ENCODE measurements around the gene SORCS1. TPM values are rescaled to one million over a fixed set of nuclear protein-coding genes. Genes with fewer than 3 reads are reported as not detected.

SORCS1 gene
- total and polyA plus RNA-seq, 9 donors = 0.05 to 2.4 (median 1.0) TPM

- Histone ChIP-seq H3K27ac (no peak overlapping the region), H3K4me1 (ENCODE audit: insufficient read depth) (no peaks in the 10 kb centered on the region), H3K9me3 (no peaks in the 10 kb centered on the region), H3K36me3 (no peaks in the 10 kb centered on the region), H3K4me3 (no peak overlapping the region), H3K27me3 (no peaks in the 10 kb centered on the region)
- WGBS, 3 donors = 73 to 81% (median 79%) methylated on average over 11 of the region's 11 CpGs
- TF ChIP-seq, protein P1, sequence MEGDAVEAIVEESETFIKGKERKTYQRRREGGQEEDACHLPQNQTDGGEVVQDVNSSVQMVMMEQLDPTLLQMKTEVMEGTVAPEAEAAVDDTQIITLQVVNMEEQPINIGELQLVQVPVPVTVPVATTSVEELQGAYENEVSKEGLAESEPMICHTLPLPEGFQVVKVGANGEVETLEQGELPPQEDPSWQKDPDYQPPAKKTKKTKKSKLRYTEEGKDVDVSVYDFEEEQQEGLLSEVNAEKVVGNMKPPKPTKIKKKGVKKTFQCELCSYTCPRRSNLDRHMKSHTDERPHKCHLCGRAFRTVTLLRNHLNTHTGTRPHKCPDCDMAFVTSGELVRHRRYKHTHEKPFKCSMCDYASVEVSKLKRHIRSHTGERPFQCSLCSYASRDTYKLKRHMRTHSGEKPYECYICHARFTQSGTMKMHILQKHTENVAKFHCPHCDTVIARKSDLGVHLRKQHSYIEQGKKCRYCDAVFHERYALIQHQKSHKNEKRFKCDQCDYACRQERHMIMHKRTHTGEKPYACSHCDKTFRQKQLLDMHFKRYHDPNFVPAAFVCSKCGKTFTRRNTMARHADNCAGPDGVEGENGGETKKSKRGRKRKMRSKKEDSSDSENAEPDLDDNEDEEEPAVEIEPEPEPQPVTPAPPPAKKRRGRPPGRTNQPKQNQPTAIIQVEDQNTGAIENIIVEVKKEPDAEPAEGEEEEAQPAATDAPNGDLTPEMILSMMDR (IDR thresholded peaks at IDR 0.05) = no peak
- no peak for TF ChIP-seq EP300 (IDR thresholded peaks at IDR 0.05)
- TF ChIP-seq POLR2A (IDR thresholded peaks at IDR 0.05) = no peak
- intact Hi-C loops (cut with DNase I) = no loop called here
- no peak for DNase-seq
These were observed 205.7 kb downstream of the SORCS1 start for GRCh38 chr10:106958589-106959361.

DNA sequence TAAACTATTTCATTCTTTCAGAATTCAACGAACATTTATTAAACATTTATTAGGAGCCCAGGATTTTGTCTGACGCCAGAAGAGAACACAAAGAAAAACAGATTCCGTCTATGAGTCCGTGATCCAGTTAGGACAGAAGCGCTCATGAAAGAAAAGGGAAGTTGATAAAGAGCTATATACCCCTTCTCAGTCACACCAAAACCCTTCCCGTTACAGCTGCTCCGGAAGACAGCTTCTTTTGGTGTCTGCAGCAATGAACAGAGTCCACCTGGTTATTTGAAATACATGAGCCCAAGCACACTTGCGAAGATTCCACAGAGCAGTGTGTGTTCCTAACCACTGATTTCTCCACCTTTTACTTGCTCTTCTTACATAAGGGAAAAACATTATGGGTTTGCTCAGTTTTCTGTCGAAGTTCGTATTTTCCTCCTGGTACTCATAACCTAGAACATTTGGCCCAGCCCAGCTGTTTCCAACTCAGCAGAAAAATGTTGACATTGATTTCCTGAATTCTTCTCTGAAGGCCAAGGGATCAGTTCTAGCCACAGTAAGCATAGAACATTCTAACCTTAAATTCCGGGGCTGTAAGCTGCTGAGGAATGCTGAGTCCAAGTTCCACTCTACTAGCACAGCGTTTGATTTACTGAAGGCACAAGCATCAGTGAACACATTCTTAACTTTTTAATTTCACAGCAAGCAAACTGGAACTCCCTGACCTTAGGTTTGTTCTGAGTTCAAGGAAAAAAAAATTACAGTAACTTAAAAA is 206.5 kb downstream of the SORCS1 start:
- no peak overlapping the region for H3K27ac ChIP-seq
- H3K36me3 ChIP-seq = no peaks in the 10 kb centered on the region
- WGBS, 3 donors = 72 to 79% (median 74%) methylated on average over 12 of the region's 12 CpGs
- no peak for DNase-seq
- H3K4me3 ChIP-seq = no peak overlapping the region
- H3K27me3 ChIP-seq = no peaks in the 10 kb centered on the region
- intact Hi-C loops (cut with DNase I) = no loop called here
- no peak for TF ChIP-seq EP300 (IDR thresholded peaks at IDR 0.05)
- no peak for TF ChIP-seq POLR2A (IDR thresholded peaks at IDR 0.05)
- TF ChIP-seq, protein P1 (IDR thresholded peaks at IDR 0.05) = no peak
- no peaks in the 10 kb centered on the region for H3K4me1 ChIP-seq (ENCODE audit: insufficient read depth)
- no peaks in the 10 kb centered on the region for H3K9me3 ChIP-seq

- H3K36me3 ChIP-seq = no peaks in the 10 kb centered on the region
- no peak overlapping the region for H3K4me3 ChIP-seq
- no peak for DNase-seq
- no peaks in the 10 kb centered on the region for H3K4me1 ChIP-seq (ENCODE audit: insufficient read depth)
- WGBS, 3 donors = 74 to 84% (median 77%) methylated on average over 4 of the region's 4 CpGs
- no peak overlapping the region for H3K27ac ChIP-seq
- intact Hi-C loops (cut with DNase I) = no loop called here
- TF ChIP-seq POLR2A (IDR thresholded peaks at IDR 0.05) (no peak), EP300 (IDR thresholded peaks at IDR 0.05) (no peak)
- TF ChIP-seq, protein P1 (IDR thresholded peaks at IDR 0.05) = no peak
- H3K9me3 ChIP-seq = no peaks in the 10 kb centered on the region
- no peaks in the 10 kb centered on the region for H3K27me3 ChIP-seq
These were observed 208.1 kb downstream of the SORCS1 start for GRCh38 chr10:106956216-106956915.

- Histone ChIP-seq H3K4me3 (no peak overlapping the region), H3K36me3 (no peaks in the 10 kb centered on the region), H3K9me3 (no peaks in the 10 kb centered on the region), H3K27me3 (no peaks in the 10 kb centered on the region), H3K27ac (no peak overlapping the region), H3K4me1 (ENCODE audit: insufficient read depth) (no peaks in the 10 kb centered on the region)
- DNase-seq = no peak
- TF ChIP-seq EP300 (IDR thresholded peaks at IDR 0.05) (no peak), POLR2A (IDR thresholded peaks at IDR 0.05) (no peak)
- TF ChIP-seq, protein P1 (IDR thresholded peaks at IDR 0.05) = no peak
- 91 to 97% (median 94%) methylated on average over 9 of the region's 9 CpGs for WGBS, 3 donors
- intact Hi-C loops (cut with DNase I) = no loop called here
These were observed 209.4 kb downstream of the SORCS1 start for GRCh38 chr10:106955133-106955532.

All from ovary (tissue), 9 donors.